Body of pancreas (tissue), 4 donors: ENCODE data around the gene PLAGL2. TPM values are rescaled to one million over a fixed set of nuclear protein-coding genes. Genes with fewer than 3 reads are reported as not detected.
"Not testable (repeated sequence)": the region's sequence is repeated elsewhere in the genome, so short reads cannot be mapped to it uniquely, and the experiment has no call there.

ENCODE experiments used
- ATAC-seq: fragments of 150-250 bp; one replicate; pipeline ENCODE4 v1.9.1; 2016
- DNase-seq, 4 donors: peaks; one replicate each; pipeline ENCODE4 v3.0.0-alpha.2; 2019
- H3K27ac ChIP-seq, 4 donors: fragments of 200-600 bp; sonication (generic); 1 replicate in 3 of 4; 2 replicates in 1 of 4; pipeline versions ENCODE4 v1.5.1 to v1.6.1; 2016 to 2019; ENCODE audit warnings: mild to moderate bottlenecking in 1 of 4, mixed read lengths in 1 of 4, moderate library complexity in 1 of 4
- H3K27me3 ChIP-seq, 2 donors: fragments of 200-600 bp; sonication (generic); one replicate each; pipeline ENCODE4 v1.6.0; 2016; ENCODE audit warnings: mild to moderate bottlenecking in 1 of 2
- H3K36me3 ChIP-seq, 2 donors: fragments of 200-600 bp; sonication (generic); replicated peaks in 1 of 2; 2 replicates each; pipeline ENCODE4 v1.5.1; 2016; ENCODE audit warnings: low read depth in 2 of 2; ENCODE audit not compliant: insufficient read depth in 1 of 2
- H3K4me1 ChIP-seq: fragments of 200-600 bp; sonication (generic); one replicate; pipeline ENCODE4 v1.6.0; 2016
- H3K4me3 ChIP-seq, 2 donors: fragments of 200-600 bp; sonication (generic); 1 replicate in 1 of 2; 2 replicates in 1 of 2; pipeline ENCODE4 v1.5.1; 2016 to 2019
- H3K9me3 ChIP-seq, 3 donors: fragments of 200-600 bp; sonication (generic); 1 replicate in 2 of 3; 2 replicates in 1 of 3; pipeline ENCODE4 v1.5.1; 2016
- POLR2A ChIP-seq, 3 donors: fragments of 450-650 bp; IDR thresholded peaks; one replicate each; pipeline ENCODE4 v1.6.1; 2016; ENCODE audit warnings: antibody characterized with exemption in 3 of 3, mild to moderate bottlenecking in 2 of 3
- whole genome bisulfite sequencing, 2 donors: methylation state at CpG; one replicate each; pipeline ENCODE4 v1.1.5; 2017; 5-methylcytosine and 5-hydroxymethylcytosine counted together
- intact Hi-C: fragments of 100-400 bp; cut with DNase I; formaldehyde crosslinking; loops from one replicate; pipeline ENCODE4 v1.15.1; 2023
- total RNA-seq, 2 donors: library from RNA; depleted of rRNA; stranded (reverse); fragments of >200 nt; gene quantifications; one replicate each; pipeline ENCODE4 v1.1.0, GENCODE V29; 2016
- TF ChIP-seq, protein P1 (sequence below), 7 experiments: fragments of 450-650 bp in 4 of 7; fragments of 200-600 bp in 3 of 7; sonication (generic) in 3 of 7; IDR thresholded peaks; one replicate each; pipeline ENCODE4 v1.5.1; 2016 to 2019; ENCODE audit warnings: antibody characterized with exemption in 7 of 7

The PLAGL2 gene
- total RNA-seq, 2 donors from 2014 or later = 4.6 to 5.2 TPM

DNA sequence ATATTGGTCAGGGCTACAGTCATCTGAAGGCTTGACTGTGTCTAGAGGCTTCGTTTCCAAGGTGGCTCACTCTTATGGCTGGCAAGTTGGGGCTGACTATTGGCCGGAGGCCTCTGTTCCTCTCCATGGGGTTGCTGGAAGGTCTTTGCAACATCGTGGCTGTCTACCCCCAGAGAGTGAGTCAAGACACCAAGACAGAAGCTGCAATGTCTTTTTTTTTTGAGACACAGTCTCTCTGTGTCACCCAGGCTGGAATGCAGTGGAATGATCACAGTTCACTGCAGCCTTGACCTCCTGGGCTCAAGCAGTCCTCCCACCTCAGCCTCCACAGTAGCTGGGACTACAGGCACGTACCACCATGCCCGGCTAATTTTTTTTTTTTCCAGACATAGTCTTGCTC is 40.5 kb upstream of the PLAGL2 start:
- no peaks in the 10 kb centered on the region for H3K4me1 ChIP-seq
- H3K4me3 ChIP-seq = no peak overlapping the region
- ATAC-seq (no peak), DNase-seq (no peak)
- no peaks in the 10 kb centered on the region for H3K9me3 ChIP-seq
- no peak for TF ChIP-seq POLR2A (IDR thresholded peaks at IDR 0.05)
- TF ChIP-seq, protein P1, sequence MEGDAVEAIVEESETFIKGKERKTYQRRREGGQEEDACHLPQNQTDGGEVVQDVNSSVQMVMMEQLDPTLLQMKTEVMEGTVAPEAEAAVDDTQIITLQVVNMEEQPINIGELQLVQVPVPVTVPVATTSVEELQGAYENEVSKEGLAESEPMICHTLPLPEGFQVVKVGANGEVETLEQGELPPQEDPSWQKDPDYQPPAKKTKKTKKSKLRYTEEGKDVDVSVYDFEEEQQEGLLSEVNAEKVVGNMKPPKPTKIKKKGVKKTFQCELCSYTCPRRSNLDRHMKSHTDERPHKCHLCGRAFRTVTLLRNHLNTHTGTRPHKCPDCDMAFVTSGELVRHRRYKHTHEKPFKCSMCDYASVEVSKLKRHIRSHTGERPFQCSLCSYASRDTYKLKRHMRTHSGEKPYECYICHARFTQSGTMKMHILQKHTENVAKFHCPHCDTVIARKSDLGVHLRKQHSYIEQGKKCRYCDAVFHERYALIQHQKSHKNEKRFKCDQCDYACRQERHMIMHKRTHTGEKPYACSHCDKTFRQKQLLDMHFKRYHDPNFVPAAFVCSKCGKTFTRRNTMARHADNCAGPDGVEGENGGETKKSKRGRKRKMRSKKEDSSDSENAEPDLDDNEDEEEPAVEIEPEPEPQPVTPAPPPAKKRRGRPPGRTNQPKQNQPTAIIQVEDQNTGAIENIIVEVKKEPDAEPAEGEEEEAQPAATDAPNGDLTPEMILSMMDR (IDR thresholded peaks at IDR 0.05) = no peak
- H3K27ac ChIP-seq = no peak overlapping the region
- WGBS, 2 donors = 78 to 87% methylated on average over 3 to 5 of the region's 5 CpGs
- intact Hi-C loops = no loop called here
- no peaks in the 10 kb centered on the region for H3K36me3 ChIP-seq
- no peaks in the 10 kb centered on the region for H3K27me3 ChIP-seq

DNA sequence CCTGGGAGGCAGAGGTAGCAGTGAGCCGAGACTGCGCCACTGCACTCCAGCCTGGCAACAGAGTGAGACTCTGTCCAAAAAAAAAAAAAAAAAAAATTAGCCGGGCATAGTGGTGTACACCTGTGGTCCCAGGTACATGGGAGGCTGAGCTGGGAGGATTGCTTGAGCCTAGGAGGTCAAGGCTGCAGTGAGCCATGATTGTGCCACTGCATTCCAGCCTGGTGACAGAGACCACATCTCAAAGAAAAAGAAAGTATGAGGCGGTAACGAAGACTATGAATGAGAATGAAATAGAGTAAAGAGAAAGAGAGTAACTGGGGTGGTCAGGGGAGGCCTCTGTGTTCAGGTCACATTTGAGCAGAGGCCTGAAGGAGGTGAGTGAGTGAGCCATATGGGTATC is 38.7 kb upstream of the PLAGL2 start:
- WGBS, 2 donors = 91 to 93% methylated on average over 5 of the region's 5 CpGs
- H3K27me3 ChIP-seq, H3K9me3 ChIP-seq, H3K4me3 ChIP-seq, intact Hi-C loops, ATAC-seq, H3K4me1 ChIP-seq, H3K27ac ChIP-seq, H3K36me3 ChIP-seq, DNase-seq: not testable (repeated sequence)

DNA sequence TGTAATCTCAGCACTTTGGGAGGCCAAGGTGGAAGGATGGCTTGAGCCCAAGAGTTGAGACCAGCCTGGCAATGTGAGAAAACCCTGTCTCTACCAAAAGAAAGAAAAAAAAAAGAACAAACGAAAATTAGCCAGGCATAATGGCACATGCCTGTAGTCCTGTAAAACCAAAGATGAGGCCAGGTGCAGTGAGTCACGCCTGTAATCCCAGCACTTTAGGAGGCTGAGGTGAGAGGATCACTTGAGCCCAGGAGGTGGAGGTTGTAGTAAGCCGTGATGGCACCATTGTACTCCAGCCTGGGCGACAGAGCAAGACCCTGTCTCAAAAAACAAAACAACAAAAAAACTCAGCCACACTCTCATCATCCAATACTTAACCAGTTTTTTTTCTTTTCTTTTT is 37.4 kb upstream of the PLAGL2 start:
- Histone ChIP-seq H3K9me3 (no peaks in the 10 kb centered on the region), H3K4me3 (no peak overlapping the region), H3K27ac (no peak overlapping the region), H3K27me3 (no peaks in the 10 kb centered on the region), H3K4me1 (peaks cover 6% of the 10 kb centered on the region), H3K36me3 (no peaks in the 10 kb centered on the region)
- no peak for DNase-seq
- WGBS, 2 donors = 82 to 87% methylated on average over 4 of the region's 4 CpGs
- TF ChIP-seq POLR2A (IDR thresholded peaks at IDR 0.05) = no peak
- TF ChIP-seq, protein P1 (IDR thresholded peaks at IDR 0.05) = no peak
- intact Hi-C loops = no loop called here
- no peak for ATAC-seq

DNA sequence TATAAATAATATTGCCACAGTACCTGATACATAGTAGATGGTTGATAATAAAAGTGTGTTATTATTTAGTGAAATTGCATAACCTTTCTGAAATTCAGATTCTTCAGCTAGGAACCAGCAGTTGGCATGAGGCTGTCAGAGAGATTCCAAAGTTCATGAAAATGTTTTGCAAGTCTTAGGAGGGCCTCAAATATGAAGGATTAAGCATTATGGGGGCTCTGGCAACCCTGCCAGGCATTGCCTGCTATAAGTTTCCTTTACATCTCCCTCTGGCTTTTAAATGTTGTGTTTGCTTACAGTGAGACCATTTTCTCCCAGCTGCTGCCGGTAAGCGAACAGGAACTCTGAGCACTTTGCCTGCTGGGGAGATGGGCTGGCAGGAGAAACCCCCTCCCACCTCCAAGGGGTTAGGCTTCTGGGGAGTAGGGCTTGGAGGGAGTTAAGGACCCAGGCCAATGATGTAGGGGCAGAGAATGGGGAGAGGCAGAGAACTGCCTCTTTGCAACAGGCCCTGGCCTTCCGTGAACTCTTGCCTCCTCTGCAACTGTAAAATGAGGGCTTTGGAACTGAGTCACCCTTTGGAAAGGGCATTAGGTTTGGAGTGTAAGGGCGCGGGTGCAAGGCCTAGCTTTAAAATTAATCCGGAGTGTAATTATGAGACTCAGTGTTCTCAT is 36.7 kb upstream of the PLAGL2 start:
- intact Hi-C loops = no loop called here
- ATAC-seq = no peak
- Histone ChIP-seq H3K36me3 (no peaks in the 10 kb centered on the region), H3K27me3 (no peaks in the 10 kb centered on the region), H3K4me3 (no peak overlapping the region), H3K4me1 (peaks cover 10% of the 10 kb centered on the region), H3K9me3 (no peaks in the 10 kb centered on the region), H3K27ac (no peak overlapping the region)
- WGBS, 2 donors = 91 to 93% methylated on average over 6 of the region's 6 CpGs
- DNase-seq = no peak
- TF ChIP-seq, protein P1 (IDR thresholded peaks at IDR 0.05) = no peak
- no peak for TF ChIP-seq POLR2A (IDR thresholded peaks at IDR 0.05)

DNA sequence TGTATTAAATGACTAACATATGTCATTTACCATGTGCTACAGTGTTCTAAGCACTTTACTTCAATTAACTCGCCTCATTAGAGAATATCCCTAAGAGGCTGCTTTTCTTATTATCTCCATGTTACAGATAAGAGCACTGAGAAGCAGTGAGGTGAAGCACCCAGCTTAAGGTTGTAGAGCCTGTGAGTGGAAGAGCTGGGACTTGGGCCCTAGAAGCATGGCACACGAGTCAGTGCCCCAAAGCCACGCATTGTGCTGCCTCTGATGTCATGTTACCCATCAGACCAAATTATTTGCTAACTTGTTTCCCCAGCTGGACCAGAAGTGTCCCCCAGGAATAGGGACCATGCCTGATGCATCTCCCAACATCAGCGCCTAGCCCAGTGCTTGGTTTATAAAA is 34.3 kb upstream of the PLAGL2 start:
- TF ChIP-seq, protein P1 (IDR thresholded peaks at IDR 0.05) = no peak
- no peak for TF ChIP-seq POLR2A (IDR thresholded peaks at IDR 0.05)
- DNase-seq = no peak
- Histone ChIP-seq H3K4me1 (peaks cover 10% of the 10 kb centered on the region), H3K9me3 (no peaks in the 10 kb centered on the region), H3K36me3 (peaks cover 0 to 2% of the 10 kb centered on the region in 2 donors), H3K27me3 (no peaks in the 10 kb centered on the region), H3K4me3 (no peak overlapping the region), H3K27ac (no peak overlapping the region)
- no peak for ATAC-seq
- 90 to 97% methylated on average over 4 of the region's 4 CpGs for WGBS, 2 donors
- intact Hi-C loops = no loop called here
